Activated CD8-positive, alpha-beta memory T cell treated with anti-CD3 and anti-CD28 coated beads, Interleukin-2, amount 50 U/mL, for 48 hours (primary cell): Measurements from ENCODE around the gene ATP1B2.
"Not testable (repeated sequence)": the region's sequence is repeated elsewhere in the genome, so short reads cannot be mapped to it uniquely, and the experiment has no call there.

ENCODE experiments used
- DNase-seq: peaks from one replicate; pipeline ENCODE4 v3.0.0-alpha.2; 2020

The ATP1B2 gene

GRCh38 chr17:7636163-7636562 lies 14.6 kb upstream of the ATP1B2 start:
- no peak for DNase-seq

GRCh38 chr17:7640783-7641182 lies 9.9 kb upstream of the ATP1B2 start:
- no peak for DNase-seq

- DNase-seq: not testable (repeated sequence)
Measured at GRCh38 chr17:7641635-7642034, 9.1 kb upstream of the ATP1B2 start.

- no peak for DNase-seq
Measured at GRCh38 chr17:7644775-7645174, 6.0 kb upstream of the ATP1B2 start.

GRCh38 chr17:7646457-7646856 lies 4.3 kb upstream of the ATP1B2 start:
- DNase-seq: no peak

GRCh38 chr17:7647018-7647417 lies 3.7 kb upstream of the ATP1B2 start:
- no peak for DNase-seq

GRCh38 chr17:7651097-7651664 lies 455 bp downstream of the ATP1B2 start:
- DNase-seq: no peak

- no peak for DNase-seq
Measured at GRCh38 chr17:7651665-7652387, 1.1 kb downstream of the ATP1B2 start.

- no peak for DNase-seq
Measured at GRCh38 chr17:7652388-7653356, 1.9 kb downstream of the ATP1B2 start.

GRCh38 chr17:7654832-7655540 lies 4.3 kb downstream of the ATP1B2 start:
- DNase-seq: no peak

GRCh38 chr17:7655541-7655840 lies 4.8 kb downstream of the ATP1B2 start:
- DNase-seq: no peak

- no peak for DNase-seq
Measured at GRCh38 chr17:7656958-7657609, 6.4 kb downstream of the ATP1B2 start.

GRCh38 chr17:7667656-7668406 lies 17.1 kb downstream of the ATP1B2 start:
- DNase-seq: no peak

GRCh38 chr17:7668482-7668881 lies 17.8 kb downstream of the ATP1B2 start:
- DNase-seq: no peak

- peak; percentile 80 for DNase-seq
Measured at GRCh38 chr17:7673239-7673638, 22.5 kb downstream of the ATP1B2 start.

- DNase-seq: no peak
Measured at GRCh38 chr17:7674934-7675333, 24.2 kb downstream of the ATP1B2 start.

- DNase-seq: no peak
Measured at GRCh38 chr17:7676533-7676932, 25.8 kb downstream of the ATP1B2 start.

GRCh38 chr17:7677388-7678067 lies 26.8 kb downstream of the ATP1B2 start:
- no peak for DNase-seq

GRCh38 chr17:7684851-7685532 lies 34.3 kb downstream of the ATP1B2 start:
- DNase-seq: no peak

GRCh38 chr17:7685533-7686221 lies 35.0 kb downstream of the ATP1B2 start:
- DNase-seq: peak; percentile 93
